ENCODE results near the gene RIT1.

Gene RIT1

GRCh38 chr1:155856975-155857930 is 53.9 kb downstream of the RIT1 start, which contains the start of gene GON4L:
Gene GON4L (minus strand): TSS chr1:155857214. CDS start chr1:155853780, 3,434 bp downstream.
- DNase-seq (ENCODE audit: low read depth in 2 of 2): peak; percentile 74 to 79

- DNase-seq (ENCODE audit: low read depth in 2 of 2): no peak
Measured at GRCh38 chr1:155856257-155856974, 54.7 kb downstream of the RIT1 start.

GRCh38 chr1:155850345-155850744 is 60.8 kb downstream of the RIT1 start:
- no peak for DNase-seq (ENCODE audit: low read depth in 2 of 2)

- no peak for DNase-seq (ENCODE audit: low read depth in 2 of 2)
Measured at GRCh38 chr1:155847823-155848529, 63.2 kb downstream of the RIT1 start.

All from stimulated activated CD8-positive, alpha-beta memory T cell treated with anti-CD3 and anti-CD28 coated beads, Interleukin-7, amount 100 ng/mL, for 1 hour (primary cell).